GM20431 (cell line): ENCODE measurements around the gene BMPER.

Experiments
- in situ Hi-C: fragments of 300-500 bp; cut with MseI, MboI; formaldehyde crosslinking; loops from one replicate; pipeline ENCODE4 v1.15.0; 2020; ENCODE audit warnings: low sequenced_read_pairs; ENCODE audit not compliant: unreplicated experiment

The BMPER gene

GRCh38 chr7:33961948-33962347 is 56.6 kb downstream of the BMPER start:
- in situ Hi-C loops, result no loop called here

- in situ Hi-C loops, result no loop called here
These were observed 59.3 kb downstream of the BMPER start for GRCh38 chr7:33964417-33965182.

- in situ Hi-C loops, result no loop called here
These were observed 59.9 kb downstream of the BMPER start for GRCh38 chr7:33965183-33965744.

DNA sequence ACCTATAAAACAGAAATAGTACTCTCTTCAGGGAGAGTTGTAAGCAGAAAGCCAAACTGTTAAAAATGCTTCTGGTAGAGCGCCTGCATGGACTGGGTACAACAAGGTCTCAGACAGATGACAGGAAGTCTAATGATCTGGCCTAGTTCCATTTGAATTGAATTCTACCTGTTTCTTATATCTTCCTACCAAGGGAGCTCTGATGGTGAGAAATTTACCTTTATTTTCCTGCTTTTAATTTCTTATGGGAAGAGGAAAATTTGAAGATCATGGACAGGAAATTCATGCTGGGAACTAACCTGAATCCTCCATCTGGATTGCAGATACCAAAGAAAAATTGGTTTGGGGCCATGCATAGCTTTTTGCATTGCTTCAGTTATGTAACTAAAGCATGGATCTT is 63.3 kb downstream of the BMPER start:
- in situ Hi-C loops, result no loop called here

- in situ Hi-C loops, result no loop called here
These were observed 65.2 kb downstream of the BMPER start for GRCh38 chr7:33970536-33970935.

DNA sequence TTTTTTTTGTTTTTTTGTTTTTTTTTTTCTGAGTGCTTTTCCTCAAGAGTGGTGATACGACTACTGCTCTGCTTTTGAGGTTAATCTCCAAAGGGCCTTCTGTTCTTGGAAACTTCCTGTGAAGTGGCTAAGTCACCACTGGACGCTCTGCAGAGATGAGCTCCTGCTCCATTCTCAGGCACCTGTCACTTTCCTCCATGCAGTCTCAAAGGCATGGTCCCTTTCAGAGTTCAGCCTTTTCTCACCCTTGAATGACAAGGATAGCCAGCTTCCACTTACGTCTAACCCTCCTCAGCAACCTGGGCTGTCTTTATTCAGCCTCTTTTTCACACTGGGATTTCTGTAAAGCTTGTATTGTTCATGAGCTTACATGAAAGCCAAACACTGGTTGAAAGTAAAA is 65.8 kb downstream of the BMPER start:
- in situ Hi-C loops, result no loop called here

DNA sequence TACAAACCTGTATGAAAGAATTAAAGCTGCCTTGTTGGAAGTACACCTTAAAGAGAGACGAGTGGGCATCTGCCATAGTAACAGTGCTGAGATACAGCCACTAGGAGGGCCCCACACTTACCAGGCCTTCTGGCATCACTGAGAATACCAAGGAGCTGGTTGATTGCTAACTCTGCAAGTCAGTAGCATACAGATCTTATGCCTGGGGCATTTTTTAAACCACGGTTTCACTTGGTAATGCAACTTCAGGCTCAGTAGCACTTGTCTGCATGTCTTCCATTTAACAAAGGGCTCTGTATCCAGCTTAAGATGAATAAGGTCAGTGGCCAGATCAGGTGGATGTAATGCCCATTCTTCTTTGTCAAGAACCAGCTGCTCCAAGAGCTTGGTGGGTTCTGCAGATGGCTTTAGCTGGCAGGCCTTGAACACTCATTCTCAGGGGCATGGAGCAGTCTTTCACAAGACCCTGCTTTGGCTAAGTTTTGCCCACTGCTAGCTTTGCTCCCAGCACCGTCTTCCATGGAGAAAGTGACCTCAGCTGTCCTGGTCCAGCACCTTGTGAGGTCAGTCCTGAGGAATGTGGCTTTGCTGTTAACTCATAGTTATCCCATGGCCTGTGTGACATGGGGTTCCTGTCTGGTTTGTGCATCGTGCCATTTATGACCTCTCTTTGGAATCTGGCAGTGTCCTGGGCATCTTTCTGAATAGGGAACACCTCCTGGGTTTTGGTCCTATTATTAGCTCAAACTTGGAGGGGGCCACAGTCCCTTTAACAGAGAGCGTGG is 68.1 kb downstream of the BMPER start:
- in situ Hi-C loops, result no loop called here

DNA sequence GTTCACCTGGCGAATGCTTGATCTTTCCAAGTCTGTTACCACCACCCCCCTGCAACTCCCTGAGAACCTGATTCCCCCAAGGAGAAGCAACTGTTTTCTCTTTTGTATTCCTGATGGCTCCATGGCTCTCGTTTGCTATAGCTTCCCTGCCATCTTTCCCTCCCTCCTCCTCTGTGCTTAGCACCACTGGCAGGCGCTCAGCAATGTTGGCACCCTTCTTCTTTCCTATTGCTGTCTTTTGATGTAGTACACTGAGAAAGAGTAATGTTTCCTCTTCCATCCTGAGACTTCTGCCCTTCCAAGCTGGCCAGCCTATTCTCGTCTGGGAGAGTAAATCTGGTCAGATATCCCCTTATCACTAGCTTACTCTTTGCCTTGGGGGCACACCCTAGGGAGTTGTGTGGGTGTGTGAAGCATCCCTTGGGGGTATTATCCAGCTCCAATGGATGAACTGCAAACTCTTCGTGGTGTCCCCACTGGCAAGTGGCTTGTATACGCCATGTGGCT is 74.0 kb downstream of the BMPER start:
- in situ Hi-C loops, result no loop called here

DNA sequence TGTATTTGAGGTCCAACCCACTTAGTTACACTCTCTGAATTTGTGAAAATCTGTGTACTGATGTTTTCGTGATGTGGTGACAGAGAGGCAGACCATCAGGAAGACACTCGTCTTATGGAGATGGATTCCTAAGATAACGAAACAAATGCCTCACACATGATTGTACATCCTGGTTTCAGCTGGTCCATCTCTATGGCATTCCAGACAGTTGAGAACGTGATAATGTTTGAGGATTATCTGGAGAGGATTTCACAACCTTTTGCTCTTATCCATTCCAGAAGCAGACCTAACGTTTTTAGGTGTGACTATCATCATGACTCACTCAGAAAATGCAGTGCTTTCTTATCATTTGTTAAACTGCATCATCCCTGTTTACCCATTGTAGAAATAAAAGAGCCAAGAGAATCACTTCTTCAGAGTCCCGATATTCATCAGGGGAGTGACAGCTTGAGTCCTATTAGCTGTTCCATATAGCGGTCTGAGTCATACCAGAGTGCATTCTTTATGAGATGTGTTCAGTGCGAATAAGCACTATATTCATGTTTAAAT is 74.5 kb downstream of the BMPER start:
- in situ Hi-C loops, result no loop called here

DNA sequence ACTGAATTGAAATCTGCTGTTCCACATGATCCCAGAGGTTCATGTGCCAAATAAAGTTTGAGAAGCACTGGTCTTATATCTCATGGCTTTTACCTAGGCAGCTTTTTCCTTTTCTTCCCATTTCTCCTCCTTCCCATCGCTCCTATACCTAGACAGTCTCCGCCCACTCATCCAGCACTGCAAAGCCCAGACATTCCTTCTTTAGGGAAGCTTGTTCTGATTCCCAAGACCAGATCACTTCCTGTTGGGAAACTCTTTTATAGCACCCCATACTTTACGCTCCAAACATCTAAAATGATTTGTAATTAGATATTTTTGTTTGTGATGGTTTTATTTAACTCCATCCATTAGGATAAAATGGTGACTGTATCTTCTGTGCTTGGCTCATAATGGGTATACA is 75.9 kb downstream of the BMPER start:
- in situ Hi-C loops, result no loop called here

DNA sequence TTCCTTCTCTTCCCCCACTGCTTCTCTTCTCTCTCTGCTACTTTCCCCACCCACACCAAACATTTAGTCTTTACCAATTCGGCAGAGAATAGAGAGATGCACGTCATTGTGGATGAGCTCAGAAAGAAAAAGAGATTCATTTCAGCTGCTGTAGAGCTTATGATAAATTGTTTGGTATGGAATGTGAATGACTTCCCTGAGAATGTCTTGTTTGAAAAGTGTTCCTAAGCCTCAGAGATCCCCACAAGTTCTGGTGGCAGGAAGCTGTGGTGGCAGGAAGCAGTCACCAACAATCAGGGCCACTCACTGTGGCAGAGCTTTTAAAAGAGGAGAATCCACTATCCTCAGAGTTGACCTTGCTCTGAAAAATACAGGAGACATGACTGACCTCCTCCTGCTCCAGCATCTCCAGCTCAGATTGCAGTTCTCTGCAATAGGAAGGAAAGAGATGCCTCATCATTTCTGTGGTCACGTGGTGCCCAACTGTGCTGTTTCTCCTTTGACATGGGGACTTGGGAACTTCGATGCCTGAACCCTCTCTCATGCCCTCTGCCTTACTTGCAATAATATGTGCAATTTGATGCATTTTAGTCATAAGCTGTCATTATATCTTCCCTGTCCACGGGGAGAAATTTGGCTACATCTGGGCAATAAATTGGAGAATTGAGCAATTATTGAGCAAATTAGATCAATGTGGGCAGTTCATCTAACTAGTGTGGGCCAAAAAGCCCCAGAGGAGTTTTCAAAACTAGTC is 76.5 kb downstream of the BMPER start:
- in situ Hi-C loops, result no loop called here

DNA sequence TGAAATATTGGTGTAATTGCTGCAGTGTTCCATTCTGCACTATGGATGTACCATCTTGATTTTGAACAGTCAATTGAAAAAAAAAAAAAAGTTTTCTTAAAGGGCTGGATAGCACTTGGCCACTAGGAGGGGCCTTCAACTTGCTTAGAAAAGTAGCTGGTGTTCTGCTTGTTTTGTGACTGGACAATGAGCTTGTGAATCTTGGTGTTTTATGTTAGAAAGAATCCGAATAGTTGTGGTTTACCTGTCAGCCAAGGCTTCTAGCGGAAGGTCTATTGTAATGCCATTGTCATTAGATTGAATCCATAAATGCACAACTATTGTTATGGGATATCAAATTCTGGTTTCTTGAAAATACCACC is 77.1 kb downstream of the BMPER start:
- in situ Hi-C loops, result no loop called here

DNA sequence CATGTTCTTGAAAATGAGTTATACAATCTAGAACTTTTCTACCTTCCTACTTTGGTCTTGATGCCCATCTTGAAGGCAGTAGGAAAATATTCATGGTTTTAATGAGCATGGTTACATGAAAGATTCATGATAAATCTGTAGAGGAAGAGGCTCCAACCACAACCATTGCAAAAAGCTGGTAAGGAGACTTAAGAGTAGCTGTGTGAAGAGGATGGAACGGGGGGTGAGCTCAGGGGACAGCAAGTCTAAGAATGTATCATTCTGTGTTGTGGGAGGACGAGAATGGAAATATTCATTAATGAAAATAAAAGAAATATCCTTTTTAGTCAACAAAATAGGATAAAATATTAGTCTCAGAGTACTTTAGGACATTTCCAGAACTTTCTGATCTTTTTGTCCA is 81.1 kb downstream of the BMPER start:
- in situ Hi-C loops, result no loop called here

DNA sequence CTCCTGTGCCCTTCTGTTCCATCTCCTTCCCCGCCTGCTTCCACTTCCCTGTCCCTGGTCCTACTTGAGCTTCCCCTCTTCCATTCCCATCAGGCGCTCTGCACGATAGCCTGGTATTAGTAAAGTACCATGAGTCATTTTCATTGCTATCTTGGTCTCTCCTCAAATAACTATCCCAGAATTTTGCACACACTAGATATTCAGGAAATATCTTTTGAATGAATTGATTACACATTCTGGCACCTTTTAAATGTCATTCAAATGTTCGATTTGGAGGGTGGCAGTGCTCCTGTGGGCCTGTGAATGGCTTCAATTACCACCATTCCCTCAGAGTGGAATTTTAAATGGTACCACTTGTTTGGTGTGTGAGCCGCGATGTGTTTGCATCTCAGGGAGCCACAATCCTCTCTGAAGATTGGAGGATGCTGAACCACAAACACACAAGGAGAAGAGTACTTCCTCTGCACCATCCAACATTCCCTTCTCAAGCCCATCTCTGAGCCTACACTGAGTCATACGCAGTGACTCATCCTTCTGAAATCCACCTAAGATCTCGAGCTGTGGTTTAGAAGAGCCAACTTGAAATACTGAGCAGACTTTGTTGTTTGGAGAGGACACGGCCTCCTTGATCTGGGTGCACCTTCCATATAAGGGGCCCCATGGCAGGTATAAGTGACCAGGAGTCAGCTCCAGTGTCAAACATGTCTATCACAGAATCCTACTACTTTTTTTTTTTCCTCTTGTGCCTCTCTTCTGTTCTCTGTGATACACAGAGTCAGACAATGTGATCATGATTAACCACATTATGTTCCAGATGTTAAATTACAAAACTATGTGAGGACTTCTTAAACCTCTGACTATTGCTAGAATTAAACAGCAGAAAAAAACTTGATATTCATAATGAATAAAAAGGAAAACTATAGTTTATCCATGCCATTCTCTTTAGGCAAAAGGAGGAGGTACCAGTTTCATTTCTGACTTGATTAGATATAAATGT is 81.9 kb downstream of the BMPER start:
- in situ Hi-C loops, result no loop called here

- in situ Hi-C loops, result no loop called here
These were observed 91.6 kb downstream of the BMPER start for GRCh38 chr7:33996899-33997298.

DNA sequence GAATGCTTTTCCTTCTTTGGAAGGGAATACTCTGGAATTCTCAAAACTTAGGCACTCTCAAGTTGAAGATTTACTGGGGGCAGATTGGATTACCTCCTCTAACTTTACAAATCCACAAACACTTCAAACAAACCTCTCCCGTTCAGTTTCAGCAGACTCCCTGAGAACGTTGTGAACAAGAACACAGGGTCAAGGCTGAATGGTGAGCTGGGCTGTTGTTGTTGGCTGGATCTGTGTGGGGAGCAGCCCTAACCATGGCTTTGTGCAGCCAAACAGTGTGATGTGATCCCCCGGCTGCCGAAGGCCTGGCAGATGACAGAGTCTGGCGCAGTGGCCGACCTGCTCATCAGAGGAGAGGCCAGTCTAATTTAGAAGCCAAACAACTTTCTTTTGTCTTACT is 93.1 kb downstream of the BMPER start:
- in situ Hi-C loops, result no loop called here

DNA sequence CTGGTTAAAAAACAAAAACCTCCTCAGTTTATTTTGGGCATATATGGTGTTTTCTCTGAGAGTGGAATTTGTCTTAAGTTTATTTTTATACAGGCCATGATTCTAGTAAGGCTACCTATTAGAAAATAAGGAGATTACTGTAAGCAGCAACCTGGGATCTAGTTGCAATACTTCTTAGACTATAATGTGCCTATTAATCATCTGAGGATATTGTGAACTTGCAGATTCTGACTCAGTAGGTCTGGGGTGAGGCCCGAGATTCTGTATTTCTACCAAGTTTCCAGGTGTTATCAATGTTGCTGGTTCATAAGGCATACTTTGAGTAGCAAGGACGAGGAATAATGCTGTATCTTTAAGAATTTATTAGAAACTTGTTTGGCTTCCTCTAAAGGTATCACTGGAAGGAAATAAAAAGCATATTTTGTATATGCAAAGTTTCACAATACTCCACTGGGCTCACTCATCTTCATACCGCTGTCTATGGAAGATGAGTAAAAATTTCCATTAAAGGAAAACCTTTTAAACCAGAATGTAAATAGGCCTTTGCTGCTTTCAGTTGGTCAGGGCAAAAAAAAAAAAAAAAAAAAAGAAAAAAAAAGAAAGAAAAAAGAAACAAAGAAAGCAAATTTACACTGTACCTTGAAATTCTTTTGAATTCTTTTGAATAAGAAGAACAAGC is 105.8 kb downstream of the BMPER start:
- in situ Hi-C loops, result no loop called here

DNA sequence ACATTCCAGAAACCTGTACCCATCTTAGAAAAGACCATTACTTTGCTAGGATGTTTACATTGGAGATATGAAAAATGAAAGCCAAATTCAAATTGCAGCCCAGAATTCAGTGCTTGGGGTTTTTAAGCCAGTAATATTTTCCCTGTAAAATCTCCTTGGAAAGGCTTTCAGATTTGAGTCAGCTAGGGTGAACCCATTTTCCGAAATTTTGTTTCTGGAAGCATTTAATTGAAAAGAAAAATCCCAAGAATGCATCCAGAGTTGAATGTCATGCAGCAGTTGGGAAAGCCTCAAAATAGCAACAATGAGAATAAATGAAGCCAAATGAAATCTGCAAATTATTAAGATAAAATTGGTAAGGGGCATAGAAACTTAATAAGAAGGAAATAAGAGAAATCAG is 106.4 kb downstream of the BMPER start:
- in situ Hi-C loops, result no loop called here

- in situ Hi-C loops, result no loop called here
These were observed 108.1 kb downstream of the BMPER start for GRCh38 chr7:34013421-34013820.
